ENCODE measurements around the gene SPN.
"Not testable (repeated sequence)": the region's sequence is repeated elsewhere in the genome, so short reads cannot be mapped to it uniquely, and the experiment has no call there.

DNA sequence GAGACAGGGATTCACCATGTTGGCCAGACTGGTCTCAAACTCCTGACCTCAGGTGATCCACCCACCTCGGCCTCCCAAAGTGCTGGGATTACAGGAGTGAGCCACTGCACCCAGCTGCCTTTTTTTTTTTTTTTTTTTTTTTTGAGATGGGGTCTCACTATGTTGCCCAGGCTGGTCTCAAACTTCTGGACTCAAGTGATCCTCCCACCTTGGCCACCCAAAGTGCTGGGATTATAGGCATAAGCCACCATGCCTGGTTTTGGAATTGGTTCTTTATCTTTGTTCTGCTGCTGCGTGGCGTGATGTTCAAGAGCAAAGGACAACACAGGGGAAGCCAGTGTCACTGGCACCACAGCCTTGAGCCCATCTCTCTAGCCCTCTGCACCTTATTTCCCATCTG, 32.6 kb downstream of the SPN start:
- TF ChIP-seq, protein P1, sequence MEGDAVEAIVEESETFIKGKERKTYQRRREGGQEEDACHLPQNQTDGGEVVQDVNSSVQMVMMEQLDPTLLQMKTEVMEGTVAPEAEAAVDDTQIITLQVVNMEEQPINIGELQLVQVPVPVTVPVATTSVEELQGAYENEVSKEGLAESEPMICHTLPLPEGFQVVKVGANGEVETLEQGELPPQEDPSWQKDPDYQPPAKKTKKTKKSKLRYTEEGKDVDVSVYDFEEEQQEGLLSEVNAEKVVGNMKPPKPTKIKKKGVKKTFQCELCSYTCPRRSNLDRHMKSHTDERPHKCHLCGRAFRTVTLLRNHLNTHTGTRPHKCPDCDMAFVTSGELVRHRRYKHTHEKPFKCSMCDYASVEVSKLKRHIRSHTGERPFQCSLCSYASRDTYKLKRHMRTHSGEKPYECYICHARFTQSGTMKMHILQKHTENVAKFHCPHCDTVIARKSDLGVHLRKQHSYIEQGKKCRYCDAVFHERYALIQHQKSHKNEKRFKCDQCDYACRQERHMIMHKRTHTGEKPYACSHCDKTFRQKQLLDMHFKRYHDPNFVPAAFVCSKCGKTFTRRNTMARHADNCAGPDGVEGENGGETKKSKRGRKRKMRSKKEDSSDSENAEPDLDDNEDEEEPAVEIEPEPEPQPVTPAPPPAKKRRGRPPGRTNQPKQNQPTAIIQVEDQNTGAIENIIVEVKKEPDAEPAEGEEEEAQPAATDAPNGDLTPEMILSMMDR (IDR thresholded peaks at IDR 0.05; ENCODE audit: low read length) = not testable (repeated sequence)
- not testable (repeated sequence) for TF ChIP-seq EZH2 (IDR thresholded peaks at IDR 0.05; ENCODE audit: borderline replicate concordance, low read length)

Data from OCI-LY1 (cell line).